Stimulated activated CD4-positive, alpha-beta T cell treated with anti-CD3 and anti-CD28 coated beads, TNF-alpha, amount 100 ng/mL, for 48 hours (primary cell): ENCODE measurements around the gene CYTH1.

Source experiments
- DNase-seq, 3 donors: peaks; one replicate each; pipeline ENCODE4 v3.0.0-alpha.2; 2020; ENCODE audit warnings: low read depth in 3 of 3

The CYTH1 gene

GRCh38 chr17:78650093-78650715 is 131.9 kb downstream of the CYTH1 start:
- no peak for DNase-seq

GRCh38 chr17:78648293-78648692 is 133.8 kb downstream of the CYTH1 start:
- no peak for DNase-seq

GRCh38 chr17:78647032-78647431 is 135.0 kb downstream of the CYTH1 start:
- no peak for DNase-seq

- DNase-seq, result peak; percentile 23 to 62 (median 25)
Measured at GRCh38 chr17:78645421-78646295, 136.4 kb downstream of the CYTH1 start.

GRCh38 chr17:78644931-78645351 is 137.1 kb downstream of the CYTH1 start:
- DNase-seq, result no peak

- DNase-seq, result no peak
Measured at GRCh38 chr17:78644224-78644623, 137.8 kb downstream of the CYTH1 start.

GRCh38 chr17:78643326-78643725 is 138.7 kb downstream of the CYTH1 start:
- DNase-seq, result no peak

GRCh38 chr17:78642707-78643106 is 139.4 kb downstream of the CYTH1 start:
- no peak for DNase-seq

- DNase-seq, result no peak
Measured at GRCh38 chr17:78641666-78642065, 140.4 kb downstream of the CYTH1 start.

GRCh38 chr17:78641243-78641642 is 140.8 kb downstream of the CYTH1 start:
- no peak for DNase-seq

- no peak for DNase-seq
Measured at GRCh38 chr17:78640700-78641099, 141.4 kb downstream of the CYTH1 start.

- DNase-seq, result no peak
Measured at GRCh38 chr17:78637643-78638420, 144.2 kb downstream of the CYTH1 start.

GRCh38 chr17:78637146-78637545 is 144.9 kb downstream of the CYTH1 start:
- DNase-seq, result no peak

GRCh38 chr17:78634154-78634553 is 147.9 kb downstream of the CYTH1 start:
- DNase-seq, result no peak

GRCh38 chr17:78629436-78629995 is 152.6 kb downstream of the CYTH1 start:
- no peak for DNase-seq

GRCh38 chr17:78628547-78629435 is 153.3 kb downstream of the CYTH1 start:
- no peak for DNase-seq

- DNase-seq, result no peak
Measured at GRCh38 chr17:78624324-78625151, 157.5 kb downstream of the CYTH1 start.
